GM21825 (cell line): ENCODE data around the gene RECQL5.
"Not testable (repeated sequence)": the region's sequence is repeated elsewhere in the genome, so short reads cannot be mapped to it uniquely, and the experiment has no call there.

ENCODE experiments used
- ATAC-seq: cut with Tn5 transposase; IDR thresholded peaks from one replicate; pipeline ENCODE4 v1.9.1; 2021; ENCODE audit warnings: mild to moderate bottlenecking, moderate library complexity; ENCODE audit not compliant: unreplicated experiment

The RECQL5 gene

GRCh38 chr17:75595920-75596313, 71.0 kb downstream of the RECQL5 start:
- ATAC-seq: no peak

GRCh38 chr17:75595284-75595919, 71.6 kb downstream of the RECQL5 start:
- ATAC-seq: no peak

- ATAC-seq: no peak
Observed at GRCh38 chr17:75594499-75595283, 72.3 kb downstream of the RECQL5 start.

GRCh38 chr17:75593430-75593829, 73.5 kb downstream of the RECQL5 start:
- not testable (repeated sequence) for ATAC-seq

- ATAC-seq: no peak
Observed at GRCh38 chr17:75592348-75593020, 74.5 kb downstream of the RECQL5 start.

GRCh38 chr17:75591722-75592302, 75.1 kb downstream of the RECQL5 start:
- ATAC-seq: no peak

- no peak for ATAC-seq
Observed at GRCh38 chr17:75590849-75591721, 75.9 kb downstream of the RECQL5 start.

GRCh38 chr17:75590314-75590761, 76.6 kb downstream of the RECQL5 start:
- ATAC-seq: no peak

- no peak for ATAC-seq
Observed at GRCh38 chr17:75589919-75590303, 77.0 kb downstream of the RECQL5 start.

GRCh38 chr17:75589012-75589918, 77.7 kb downstream of the RECQL5 start:
- peak; percentile 51 for ATAC-seq

GRCh38 chr17:75588596-75589011, 78.3 kb downstream of the RECQL5 start:
- peak; percentile 7 for ATAC-seq

GRCh38 chr17:75587675-75588595, 79.0 kb downstream of the RECQL5 start, which contains the start of gene MYO15B:
TSS of gene MYO15B (plus strand) at chr17:75587800. CDS start at chr17:75588058, 258 bp downstream.
- ATAC-seq: peak; percentile 9

- no peak for ATAC-seq
Observed at GRCh38 chr17:75584849-75585175, 82.1 kb downstream of the RECQL5 start.

- not testable (repeated sequence) for ATAC-seq
Observed at GRCh38 chr17:75583197-75583596, 83.8 kb downstream of the RECQL5 start.

- not testable (repeated sequence) for ATAC-seq
Observed at GRCh38 chr17:75581121-75581725, 85.7 kb downstream of the RECQL5 start.
